NCI-H524 (cell line): ENCODE data around the gene IGFBP6.
"Not testable (repeated sequence)": the region's sequence is repeated elsewhere in the genome, so short reads cannot be mapped to it uniquely, and the experiment has no call there.

Experiments
- DNase-seq, 2 experiments: peaks; one replicate each; lab custom pipeline; 2025; lab: John Stamatoyannopoulos, UW

IGFBP6 gene

DNA sequence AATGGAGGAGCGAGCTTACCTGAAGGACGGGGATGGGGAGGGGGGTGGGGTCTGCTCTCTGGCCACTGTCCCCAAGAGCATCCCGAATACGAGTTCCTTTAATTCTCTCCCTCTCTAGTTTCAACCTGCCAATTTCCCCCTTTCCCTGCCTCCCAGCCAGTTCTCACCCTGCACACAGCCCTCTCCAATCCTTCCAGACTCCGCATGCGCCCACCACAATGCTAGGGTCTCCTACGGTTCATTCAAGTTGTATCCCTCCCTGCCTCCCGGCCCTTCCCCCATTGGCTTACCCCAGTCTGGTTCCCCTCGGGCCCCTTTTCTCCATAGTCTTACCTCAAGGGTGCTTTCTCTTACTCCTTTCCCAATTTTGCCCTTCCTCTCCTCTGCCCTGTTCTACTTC, 708 bp upstream of the IGFBP6 start:
- no peak for DNase-seq

DNA sequence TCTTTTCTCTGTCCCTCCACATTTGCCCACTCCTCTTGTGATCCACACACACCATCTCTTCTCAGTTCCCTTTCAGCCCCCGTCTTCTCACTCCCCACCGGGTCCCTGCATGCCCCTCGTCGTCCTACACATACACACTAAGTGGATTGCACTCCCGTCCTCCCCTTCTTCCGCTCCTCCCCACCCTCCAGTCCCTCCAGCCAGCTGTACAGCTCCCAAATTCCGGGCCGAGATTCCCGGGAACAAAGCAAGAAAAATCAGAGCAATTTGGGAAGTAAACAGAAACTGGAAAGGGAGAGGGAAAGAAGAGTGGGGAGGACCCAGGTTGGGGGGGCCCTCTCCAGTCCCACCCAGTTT, 282 bp upstream of the IGFBP6 start:
- DNase-seq: peak in 1 of 2 experiments; percentile 36

DNA sequence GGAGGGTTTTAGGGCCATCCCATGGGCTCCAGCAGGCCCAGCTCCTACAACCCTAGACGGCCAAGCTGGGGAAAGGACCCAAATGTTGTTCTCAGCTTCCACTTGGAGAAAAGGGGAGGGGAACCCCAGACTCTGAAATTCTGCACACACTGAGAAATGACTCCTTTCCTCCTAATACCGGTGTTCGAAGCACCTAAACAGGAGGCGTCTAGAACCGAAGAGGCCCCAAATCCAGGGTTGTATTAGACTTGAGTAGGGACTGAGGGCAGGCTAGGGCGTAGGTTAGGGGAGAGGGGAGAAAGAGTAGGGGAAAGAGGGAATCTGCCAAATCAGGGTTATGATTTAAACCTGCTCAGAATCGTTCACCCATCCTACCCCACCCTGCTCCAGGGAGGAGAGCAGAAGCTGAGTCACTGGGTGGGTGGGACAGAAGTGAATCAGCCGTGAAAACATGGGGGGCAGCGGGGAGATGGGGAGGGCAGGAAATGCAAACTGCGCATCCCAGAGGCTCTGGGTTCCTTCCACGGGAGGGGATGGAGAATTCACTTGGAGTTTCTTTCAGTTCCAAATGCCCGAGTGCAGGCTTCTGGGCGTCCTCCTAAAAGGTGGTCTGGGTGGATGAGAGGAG, 1.0 kb downstream of the IGFBP6 start:
- no peak for DNase-seq

DNA sequence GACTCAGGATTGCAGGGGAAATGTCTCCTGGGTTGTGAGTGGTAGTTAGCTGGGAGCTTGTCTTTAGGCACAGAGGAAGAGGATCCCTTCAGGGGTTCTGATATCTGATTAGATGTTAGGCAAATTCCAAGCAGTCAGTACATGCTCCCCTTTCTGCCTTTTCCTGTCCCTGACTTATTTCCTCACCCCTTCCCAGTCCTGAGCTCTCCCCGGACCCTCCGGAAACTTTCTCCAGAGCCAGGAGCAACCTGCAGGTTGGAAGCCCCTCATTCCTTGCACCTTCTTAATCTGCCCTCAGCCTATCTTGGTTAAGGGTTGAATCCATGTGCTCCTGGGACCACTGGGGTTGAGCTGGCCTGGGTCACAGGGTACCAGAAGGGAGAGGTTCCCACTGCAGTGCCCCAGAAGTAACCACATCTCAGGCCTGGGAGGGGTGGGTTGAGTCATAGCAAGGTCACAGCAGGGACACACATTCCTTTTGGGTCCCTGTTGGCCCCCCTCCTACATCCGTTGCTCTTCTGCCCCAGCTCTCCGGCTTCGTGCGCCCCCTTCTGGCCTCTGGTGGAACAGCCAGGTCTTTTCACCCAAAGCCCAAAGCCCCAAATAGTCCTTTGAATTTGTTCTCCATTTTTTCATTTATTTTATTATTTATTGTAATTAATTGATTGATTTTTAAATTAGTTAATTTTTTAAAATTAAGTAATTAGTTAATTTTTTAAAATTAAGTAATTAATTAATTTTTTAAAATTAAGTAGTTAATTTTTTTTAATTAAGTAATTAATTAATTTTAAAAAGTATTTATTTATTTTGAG, 1.8 kb downstream of the IGFBP6 start:
- peak; percentile 28 to 53 for DNase-seq

DNA sequence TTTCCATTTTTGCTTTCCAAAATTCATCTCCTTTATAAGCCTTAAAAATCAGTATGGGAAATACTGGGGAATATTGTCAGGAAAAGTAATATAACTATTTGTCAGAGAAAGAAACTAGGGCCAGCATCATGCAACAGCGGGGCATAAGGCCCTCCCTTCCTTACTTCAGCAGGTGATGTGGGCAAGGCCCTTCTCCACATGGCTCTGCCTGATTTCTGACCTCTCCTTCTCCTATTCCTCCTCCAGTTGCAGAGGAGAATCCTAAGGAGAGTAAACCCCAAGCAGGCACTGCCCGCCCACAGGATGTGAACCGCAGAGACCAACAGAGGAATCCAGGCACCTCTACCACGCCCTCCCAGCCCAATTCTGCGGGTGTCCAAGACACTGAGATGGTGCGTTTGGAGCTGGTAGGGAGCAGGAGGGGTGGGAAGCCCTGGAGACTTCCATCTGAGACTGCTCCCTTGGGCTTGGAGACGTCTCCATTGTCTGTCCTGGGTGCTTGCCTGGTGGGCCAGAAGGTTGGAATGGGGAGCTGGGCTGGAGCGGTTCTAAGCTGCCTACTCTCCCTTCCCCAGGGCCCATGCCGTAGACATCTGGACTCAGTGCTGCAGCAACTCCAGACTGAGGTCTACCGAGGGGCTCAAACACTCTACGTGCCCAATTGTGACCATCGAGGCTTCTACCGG, 3.1 kb downstream of the IGFBP6 start:
- DNase-seq: no peak

DNA sequence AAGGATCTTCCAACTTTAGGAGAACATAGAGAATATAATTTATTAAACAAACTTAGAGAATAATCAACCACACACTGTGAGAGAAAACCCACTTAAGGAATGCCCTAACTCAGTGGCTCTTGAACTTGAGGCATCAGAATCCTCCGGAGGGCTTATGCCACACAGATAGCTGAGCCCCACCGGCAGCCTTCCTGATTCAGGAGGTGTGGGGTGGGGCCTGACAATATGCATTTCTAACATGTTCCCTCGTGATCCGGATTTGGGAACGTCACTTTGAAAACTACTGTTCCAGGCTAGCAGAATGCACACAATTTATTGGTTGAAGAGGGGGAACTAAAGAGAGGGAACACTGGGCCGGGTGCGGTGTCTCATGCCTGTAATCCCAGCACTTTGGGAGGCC, 3.8 kb downstream of the IGFBP6 start:
- no peak for DNase-seq

DNA sequence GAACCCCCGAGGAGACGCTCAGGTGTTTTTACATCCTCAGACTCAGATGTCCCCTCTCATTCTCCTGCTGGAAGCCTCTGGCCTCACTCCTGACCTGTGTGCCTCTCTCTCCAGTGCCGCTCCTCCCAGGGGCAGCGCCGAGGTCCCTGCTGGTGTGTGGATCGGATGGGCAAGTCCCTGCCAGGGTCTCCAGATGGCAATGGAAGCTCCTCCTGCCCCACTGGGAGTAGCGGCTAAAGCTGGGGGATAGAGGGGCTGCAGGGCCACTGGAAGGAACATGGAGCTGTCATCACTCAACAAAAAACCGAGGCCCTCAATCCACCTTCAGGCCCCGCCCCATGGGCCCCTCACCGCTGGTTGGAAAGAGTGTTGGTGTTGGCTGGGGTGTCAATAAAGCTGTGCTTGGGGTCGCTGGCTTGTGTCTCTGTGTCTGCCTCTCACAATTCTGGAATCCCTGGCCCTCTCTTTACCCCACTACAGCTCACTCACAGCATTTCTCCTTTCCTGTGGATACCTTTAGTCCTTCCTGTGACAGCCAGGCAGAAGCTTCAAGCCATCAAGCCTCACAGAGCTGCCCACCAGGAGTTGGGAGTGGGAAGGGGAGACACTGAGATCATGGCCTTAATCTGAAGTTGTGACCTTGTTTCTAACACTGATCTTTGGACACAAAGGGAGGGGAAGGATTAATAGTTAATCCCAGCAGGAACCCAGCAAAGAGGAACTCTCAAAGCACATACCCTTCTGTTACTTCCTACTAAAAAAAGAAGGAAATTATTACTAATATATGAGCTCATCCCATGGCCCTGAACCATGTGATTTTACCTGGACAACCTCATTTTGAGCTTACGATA, 4.7 kb downstream of the IGFBP6 start:
- peak in 1 of 2 experiments; percentile 37 for DNase-seq

DNA sequence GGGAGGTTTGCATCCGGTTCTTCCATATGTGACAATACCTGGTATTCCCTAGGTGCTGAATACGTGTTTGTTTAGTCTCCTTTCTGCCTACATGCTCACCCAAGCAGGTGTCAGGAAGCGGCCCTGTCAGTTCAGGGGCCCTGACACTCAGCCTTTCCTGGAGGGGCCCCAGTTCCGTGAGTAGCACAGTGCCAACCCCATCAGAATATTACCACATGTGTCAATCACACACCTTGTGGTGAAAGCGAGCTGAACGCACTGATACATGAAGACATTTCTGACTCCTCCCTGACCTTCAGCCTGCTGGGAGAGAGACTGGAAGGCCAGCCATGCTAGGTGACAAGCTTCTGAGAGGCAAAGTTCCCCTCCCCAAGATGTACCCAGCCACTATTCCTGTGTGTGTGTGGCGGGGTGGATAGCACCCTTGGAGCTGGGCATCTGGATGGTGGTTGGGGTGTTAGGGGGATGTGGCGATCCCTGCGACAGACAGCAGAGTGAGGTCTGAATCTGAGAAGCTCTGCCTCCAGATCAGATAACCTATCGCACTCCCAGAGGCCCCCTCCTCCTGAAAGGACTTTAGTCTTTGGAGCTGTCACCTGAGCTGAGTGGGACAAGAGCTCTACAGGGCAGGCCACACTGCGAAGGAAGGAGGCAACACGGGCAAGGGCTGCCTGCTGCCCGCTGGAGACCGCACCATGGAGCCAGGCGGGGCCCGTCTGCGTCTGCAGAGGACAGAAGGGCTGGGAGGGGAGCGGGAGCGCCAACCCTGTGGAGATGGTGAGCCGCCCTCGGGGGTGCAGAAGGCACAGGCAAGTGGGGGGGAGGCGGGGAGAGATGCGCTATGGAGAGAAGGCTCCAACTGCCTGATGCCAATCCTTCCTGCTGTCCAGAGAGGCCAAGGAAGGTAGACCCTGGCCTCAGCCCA, 5.7 kb downstream of the IGFBP6 start, which contains the start of gene SOAT2:
TSS of gene SOAT2 (plus strand) at position 604 of the 925 bp plus-strand sequence. CDS start at position 696, 92 bp downstream.
- DNase-seq: no peak

DNA sequence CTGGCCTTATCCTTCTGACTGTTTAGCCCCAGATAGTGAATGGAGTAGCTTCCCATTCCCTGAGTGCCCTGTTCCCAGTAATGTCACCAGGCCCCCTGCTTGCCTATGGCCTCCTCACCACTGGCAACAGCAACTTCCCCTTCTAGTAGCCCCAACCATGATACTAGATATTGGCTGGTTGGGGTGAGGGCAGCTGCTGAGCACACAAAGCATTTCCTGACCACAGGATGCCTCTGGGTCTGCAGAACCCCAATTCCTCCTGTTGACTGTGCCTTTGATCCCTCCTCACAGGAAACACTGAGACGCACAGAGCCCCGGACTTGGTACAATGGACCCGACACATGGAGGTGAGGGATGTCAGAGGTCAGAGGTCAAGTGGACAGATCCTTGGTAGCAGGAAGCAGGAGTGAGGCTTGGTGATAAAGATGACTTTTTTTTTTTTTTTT, 6.4 kb downstream of the IGFBP6 start:
- DNase-seq: no peak

DNA sequence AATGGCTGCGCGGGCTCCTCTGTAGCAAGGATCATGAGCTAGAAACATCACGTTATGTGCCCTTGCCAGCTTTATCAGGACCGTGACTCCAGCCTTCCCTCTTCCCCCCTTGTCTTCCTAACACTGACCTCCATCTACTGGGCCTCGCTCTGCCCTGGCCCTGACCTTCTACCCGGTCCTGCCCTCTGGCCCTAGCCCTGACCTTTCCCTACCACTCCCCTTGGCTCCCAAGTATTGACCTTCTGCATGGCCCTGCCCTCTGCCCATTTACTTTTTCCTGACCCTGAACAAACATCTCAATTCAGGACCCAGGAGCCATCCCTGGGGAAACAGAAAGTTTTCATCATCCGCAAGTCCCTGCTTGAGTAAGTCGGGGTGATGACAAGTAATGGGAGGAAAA, 7.8 kb downstream of the IGFBP6 start:
- no peak for DNase-seq

DNA sequence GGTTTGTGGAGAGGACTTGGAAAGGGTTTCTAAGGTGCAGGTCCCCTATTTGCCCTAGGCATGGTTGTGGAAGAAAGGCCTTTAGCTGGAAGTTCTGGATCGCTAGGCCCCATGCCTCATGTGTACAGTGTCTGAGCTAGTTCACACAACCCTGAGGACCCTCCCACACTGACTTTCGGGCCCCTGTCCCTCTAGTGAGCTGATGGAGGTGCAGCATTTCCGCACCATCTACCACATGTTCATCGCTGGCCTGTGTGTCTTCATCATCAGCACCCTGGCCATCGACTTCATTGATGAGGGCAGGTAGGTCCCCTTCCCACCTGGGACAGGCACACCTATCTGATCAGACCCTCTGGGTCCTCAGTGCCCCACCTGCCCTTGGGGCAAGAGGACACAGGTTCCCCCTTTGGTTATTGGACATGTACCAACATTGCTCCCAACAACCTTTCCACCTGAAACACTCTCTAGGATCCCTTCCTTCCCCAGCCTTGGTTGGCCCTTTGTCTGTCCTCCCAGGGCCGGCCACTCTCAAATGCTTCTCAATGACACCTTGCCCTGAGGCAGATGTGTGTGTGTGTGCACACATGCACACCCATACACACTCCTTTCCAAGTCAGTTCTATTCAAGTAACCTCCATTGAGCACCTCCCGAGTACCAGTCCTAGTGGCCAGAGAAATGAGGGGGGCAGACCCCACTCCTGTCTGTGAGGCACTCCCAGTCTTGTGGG, 8.4 kb downstream of the IGFBP6 start:
- no peak for DNase-seq

DNA sequence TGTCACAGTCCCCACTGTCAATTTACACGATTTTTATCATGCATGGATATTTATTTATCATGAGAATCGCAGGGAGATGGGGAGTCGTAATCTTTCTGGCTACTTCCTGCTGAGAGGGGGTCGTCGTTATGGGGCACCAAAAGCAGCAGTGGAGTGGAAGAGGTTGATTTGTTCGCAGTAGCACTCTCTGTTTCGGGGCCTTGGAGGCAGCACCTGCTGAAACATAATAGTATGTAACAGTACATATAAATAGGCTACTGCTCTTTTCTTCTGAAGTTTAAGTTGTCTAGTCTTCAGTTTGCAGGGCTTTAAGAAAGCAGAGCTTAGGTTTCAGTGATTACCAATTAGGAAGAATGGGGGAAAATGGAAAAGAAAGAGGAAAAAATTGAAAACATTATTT, 9.7 kb downstream of the IGFBP6 start:
- DNase-seq: no peak

DNA sequence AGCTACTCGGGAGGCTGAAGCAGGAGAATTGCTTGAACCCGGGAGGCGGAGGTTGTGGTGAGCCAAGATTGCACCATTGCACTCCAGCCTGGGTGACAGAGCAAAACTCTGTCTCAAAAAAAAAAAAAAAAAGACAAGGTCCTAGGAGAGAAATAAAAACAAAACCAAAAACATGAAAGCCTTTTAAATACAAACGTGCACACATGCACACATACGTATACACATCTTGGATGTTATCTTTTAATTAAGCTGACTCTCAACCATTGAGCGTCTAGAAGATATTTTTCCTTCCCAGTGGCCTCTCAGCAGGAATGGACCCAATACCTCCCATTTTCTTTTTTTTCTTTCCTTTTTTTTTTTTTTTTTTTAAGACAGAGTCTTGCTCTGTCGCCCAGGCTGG, 15.0 kb downstream of the IGFBP6 start:
- not testable (repeated sequence) for DNase-seq

DNA sequence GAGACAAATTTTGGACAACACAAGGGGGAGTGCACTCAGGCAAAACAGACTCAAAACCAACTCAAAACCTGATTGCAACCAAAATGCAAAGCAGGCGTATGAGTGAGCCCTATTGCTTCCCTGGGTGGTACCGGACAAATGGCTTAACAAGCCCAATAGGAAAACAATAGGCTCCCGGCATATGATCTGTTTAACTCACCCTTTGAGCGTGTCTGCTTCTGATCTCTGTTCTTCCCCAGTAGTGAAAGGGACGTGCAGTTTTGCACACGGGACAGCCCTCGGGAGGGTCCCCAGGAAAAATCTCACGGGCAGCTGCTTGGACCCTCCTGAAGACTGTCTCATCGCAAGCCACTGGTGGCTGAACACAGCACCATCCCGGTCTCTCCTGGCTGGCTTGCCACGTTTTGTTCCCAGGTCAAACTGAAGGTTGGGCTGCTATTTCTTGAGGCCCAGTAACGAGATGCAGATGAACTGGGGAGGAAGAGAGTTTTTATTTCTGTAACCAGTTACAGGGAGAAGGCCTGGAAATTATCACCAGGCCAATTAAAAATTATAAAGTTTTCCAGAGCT, 15.8 kb downstream of the IGFBP6 start:
- DNase-seq: no peak

DNA sequence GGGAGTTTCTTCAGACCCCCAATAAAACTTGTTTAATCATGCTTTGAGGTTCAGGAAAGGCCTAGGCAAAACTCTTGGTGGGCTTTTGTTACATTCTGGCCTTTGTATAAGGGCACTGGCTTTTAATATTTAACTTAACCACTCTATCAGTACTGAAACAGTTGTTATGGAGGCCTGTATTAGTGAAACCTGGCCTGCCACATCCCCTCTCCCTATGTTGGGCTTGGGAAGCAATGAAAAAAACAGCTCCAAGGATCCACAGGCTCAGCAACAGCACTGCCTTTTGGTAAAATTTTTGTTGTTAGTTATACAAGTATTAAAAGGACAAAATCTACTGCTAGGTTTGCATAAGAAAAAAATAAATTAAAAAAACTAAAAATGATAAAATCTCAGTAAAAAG, 16.5 kb downstream of the IGFBP6 start:
- DNase-seq: no peak

DNA sequence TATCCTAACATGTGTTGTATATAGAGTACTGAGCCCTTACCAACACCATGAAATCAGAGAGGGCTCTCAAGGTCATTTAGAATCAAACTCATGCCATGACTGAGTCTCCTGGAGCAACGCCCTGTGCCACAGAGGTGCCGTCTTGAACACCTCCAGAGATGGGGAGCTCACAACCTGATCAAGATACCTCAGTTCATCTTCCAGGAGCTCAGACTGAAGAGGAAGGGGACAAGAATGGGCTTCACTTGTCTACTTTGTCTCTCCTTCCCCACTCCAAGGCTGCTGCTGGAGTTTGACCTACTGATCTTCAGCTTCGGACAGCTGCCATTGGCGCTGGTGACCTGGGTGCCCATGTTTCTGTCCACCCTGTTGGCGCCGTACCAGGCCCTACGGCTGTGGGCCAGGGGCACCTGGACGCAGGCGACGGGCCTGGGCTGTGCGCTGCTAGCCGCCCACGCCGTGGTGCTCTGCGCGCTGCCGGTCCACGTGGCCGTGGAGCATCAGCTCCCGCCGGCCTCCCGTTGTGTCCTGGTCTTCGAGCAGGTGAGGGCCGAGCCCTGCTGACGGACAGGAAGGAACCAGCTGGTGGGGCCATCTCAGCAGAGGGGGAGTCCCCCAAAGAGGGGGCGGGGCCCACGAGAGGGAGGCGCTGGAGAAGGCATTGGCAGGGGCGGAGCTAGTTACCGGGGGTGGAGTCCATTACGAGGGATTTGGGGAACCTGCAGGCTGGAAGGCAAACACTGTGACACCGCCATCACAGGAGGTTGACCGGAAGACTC, 17.8 kb downstream of the IGFBP6 start:
- no peak for DNase-seq

DNA sequence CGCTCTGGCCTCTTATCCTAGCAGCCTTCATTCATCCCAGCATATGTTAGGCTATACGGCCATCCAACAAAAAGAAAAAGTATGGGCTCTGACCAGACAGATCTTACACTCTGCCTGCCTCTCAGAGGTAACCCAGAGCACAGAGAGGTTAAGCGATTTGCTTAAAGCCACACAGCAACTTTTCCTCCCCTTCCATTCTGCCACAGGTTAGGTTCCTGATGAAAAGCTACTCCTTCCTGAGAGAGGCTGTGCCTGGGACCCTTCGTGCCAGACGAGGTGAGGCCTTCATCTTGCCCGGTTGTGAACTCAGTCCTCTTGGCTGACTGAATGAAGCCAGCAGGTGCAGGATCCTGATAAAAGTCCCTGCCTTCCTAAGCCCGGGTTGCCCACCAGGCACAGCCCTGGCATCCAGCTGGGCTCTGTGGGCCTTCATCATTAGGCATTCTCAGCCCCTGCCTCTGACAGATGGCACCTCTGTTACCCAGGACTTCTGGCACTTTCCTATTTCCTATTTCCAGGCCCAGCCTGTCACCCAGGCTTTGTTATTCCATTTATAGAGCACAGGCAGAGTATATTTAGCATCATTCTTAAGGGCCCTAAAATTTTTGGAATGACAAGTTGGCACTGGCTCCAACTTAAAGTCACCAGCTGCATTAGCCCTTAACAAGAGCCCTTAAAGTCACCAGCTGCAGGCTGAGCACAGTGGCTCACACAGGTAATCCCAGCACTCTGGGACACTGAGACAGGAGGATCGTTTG, 18.6 kb downstream of the IGFBP6 start:
- DNase-seq: peak; percentile 75 to 83

DNA sequence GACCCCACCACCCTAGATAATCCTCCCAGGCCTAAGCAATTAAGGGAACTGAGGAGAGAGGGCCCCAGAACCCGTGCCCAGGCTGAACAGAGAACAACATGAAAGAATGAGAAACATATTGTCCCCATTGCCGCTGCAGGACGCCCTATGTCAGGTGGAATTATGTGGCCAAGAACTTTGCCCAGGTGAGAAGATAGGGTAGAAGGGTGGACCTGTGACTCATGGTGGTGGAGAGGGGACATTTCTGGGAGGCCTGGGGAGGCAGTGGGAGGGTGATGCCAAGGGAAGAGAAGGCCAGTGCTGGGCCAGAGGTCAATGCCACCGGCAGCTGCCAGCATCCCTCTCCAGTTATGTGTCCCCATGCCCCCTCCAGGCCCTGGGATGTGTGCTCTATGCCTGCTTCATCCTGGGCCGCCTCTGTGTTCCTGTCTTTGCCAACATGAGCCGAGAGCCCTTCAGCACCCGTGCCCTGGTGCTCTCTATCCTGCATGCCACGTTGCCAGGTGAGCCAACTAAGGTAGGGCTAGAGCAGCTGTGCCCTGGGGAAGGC, 21.4 kb downstream of the IGFBP6 start:
- DNase-seq: no peak
